ENCODE results near the gene COLQ.

COLQ gene

GRCh38 chr3:15520804-15521572 is 518 bp downstream of the COLQ start:
- no peak for DNase-seq (ENCODE audit: low spot score)

- no peak for DNase-seq (ENCODE audit: low spot score)
These were observed 1.3 kb downstream of the COLQ start for GRCh38 chr3:15520185-15520584.

GRCh38 chr3:15519096-15519495 is 2.4 kb downstream of the COLQ start:
- DNase-seq (ENCODE audit: low spot score) = no peak

GRCh38 chr3:15514663-15515340 is 6.7 kb downstream of the COLQ start:
- no peak for DNase-seq (ENCODE audit: low spot score)

- no peak for DNase-seq (ENCODE audit: low spot score)
These were observed 7.5 kb downstream of the COLQ start for GRCh38 chr3:15513810-15514662.

GRCh38 chr3:15513116-15513515 is 8.4 kb downstream of the COLQ start:
- DNase-seq (ENCODE audit: low spot score) = no peak

GRCh38 chr3:15512166-15512565 is 9.3 kb downstream of the COLQ start:
- peak; percentile 51 for DNase-seq (ENCODE audit: low spot score)

- DNase-seq (ENCODE audit: low spot score) = no peak
These were observed 10.3 kb downstream of the COLQ start for GRCh38 chr3:15511156-15511555.

GRCh38 chr3:15510493-15510892 is 11.0 kb downstream of the COLQ start:
- no peak for DNase-seq (ENCODE audit: low spot score)

- DNase-seq (ENCODE audit: low spot score) = no peak
These were observed 14.9 kb downstream of the COLQ start for GRCh38 chr3:15506571-15506970.

GRCh38 chr3:15505479-15506165 is 15.9 kb downstream of the COLQ start:
- DNase-seq (ENCODE audit: low spot score) = peak; percentile 100

GRCh38 chr3:15502616-15503015 is 18.9 kb downstream of the COLQ start:
- no peak for DNase-seq (ENCODE audit: low spot score)

GRCh38 chr3:15501126-15501525 is 20.4 kb downstream of the COLQ start:
- DNase-seq (ENCODE audit: low spot score) = peak; percentile 93

GRCh38 chr3:15500107-15500724 is 21.3 kb downstream of the COLQ start:
- DNase-seq (ENCODE audit: low spot score) = no peak

- DNase-seq (ENCODE audit: low spot score) = no peak
These were observed 22.0 kb downstream of the COLQ start for GRCh38 chr3:15499536-15499935.

GRCh38 chr3:15498431-15499214 is 22.9 kb downstream of the COLQ start:
- DNase-seq (ENCODE audit: low spot score) = peak; percentile 68

GRCh38 chr3:15497964-15498363 is 23.5 kb downstream of the COLQ start:
- no peak for DNase-seq (ENCODE audit: low spot score)

GRCh38 chr3:15496341-15496664 is 25.2 kb downstream of the COLQ start:
- DNase-seq (ENCODE audit: low spot score) = no peak

GRCh38 chr3:15495461-15496340 is 25.8 kb downstream of the COLQ start:
- peak; percentile 43 for DNase-seq (ENCODE audit: low spot score)

GRCh38 chr3:15493436-15493835 is 28.1 kb downstream of the COLQ start:
- no peak for DNase-seq (ENCODE audit: low spot score)

Data from SK-N-DZ (cell line).